Uterus (tissue), 4 donors: ENCODE data around the gene QKI. TPM values are rescaled to one million over a fixed set of nuclear protein-coding genes. Genes with fewer than 3 reads are reported as not detected.

ENCODE experiments used
- DNase-seq, 2 donors: peaks; one replicate each; pipeline ENCODE4 v3.0.0-alpha.2; 2019 to 2020
- H3K27ac ChIP-seq, 2 donors: fragments of 200-600 bp; sonication (generic); 1 replicate in 1 of 2; 2 replicates in 1 of 2; pipeline ENCODE4 v1.5.1; 2016 to 2018
- H3K27me3 ChIP-seq, 2 donors: fragments of 200-600 bp; sonication (generic); one replicate each; pipeline ENCODE4 v1.5.1; 2018 to 2019; ENCODE audit warnings: control low read depth in 1 of 2
- H3K36me3 ChIP-seq, 2 donors: fragments of 200-600 bp; sonication (generic); one replicate each; pipeline ENCODE4 v1.5.1; 2019; ENCODE audit warnings: control low read depth in 1 of 2
- H3K4me1 ChIP-seq, 2 donors: fragments of 200-600 bp; sonication (generic); one replicate each; pipeline ENCODE4 v1.5.1; 2018 to 2019; ENCODE audit warnings: control low read depth in 1 of 2
- H3K4me3 ChIP-seq, 2 donors: fragments of 200-600 bp; sonication (generic); 1 replicate in 1 of 2; 2 replicates in 1 of 2; pipeline ENCODE4 v1.5.1; 2018 to 2019; ENCODE audit warnings: mild to moderate bottlenecking in 1 of 2
- H3K9me3 ChIP-seq, 2 donors: fragments of 200-600 bp; sonication (generic); one replicate each; pipeline ENCODE4 v1.5.1; 2019; ENCODE audit warnings: control low read depth in 1 of 2
- CTCF ChIP-seq, 4 experiments: fragments of 200-600 bp in 2 of 4; fragments of 450-650 bp in 2 of 4; sonication (generic) in 2 of 4; IDR thresholded peaks; one replicate each; pipeline ENCODE4 v1.5.1; 2016 to 2019; ENCODE audit warnings: antibody characterized with exemption in 4 of 4, mild to moderate bottlenecking in 2 of 4, moderate library complexity in 1 of 4
- POLR2A ChIP-seq, 2 donors: fragments of 450-650 bp; IDR thresholded peaks; one replicate each; pipeline ENCODE4 v1.6.1; 2016; ENCODE audit warnings: antibody characterized with exemption in 2 of 2, mild to moderate bottlenecking in 1 of 2, moderate library complexity in 1 of 2
- intact Hi-C: fragments of 100-400 bp; cut with DNase I; formaldehyde crosslinking; loops from one replicate; pipeline ENCODE4 v1.15.1; 2023; ENCODE audit warnings: low total_unique reads
- total RNA-seq, 4 donors: library from RNA; depleted of rRNA in 3 of 4; stranded (reverse); fragments of >200 nt in 3 of 4; gene quantifications; one replicate each; pipeline versions ENCODE4 v1.1.0 to v1.2.4, GENCODE V29; 2014 to 2023
- donor health status: DM: yes; HTN: yes; CAD: no.

The QKI gene
- total RNA-seq, 4 donors from 2014 or later = 93.5 to 213 (median 164) TPM

GRCh38 chr6:163401039-163401885 is 13.3 kb upstream of the QKI start:
- Histone ChIP-seq H3K4me3 (no peak overlapping the region), H3K4me1 (no peaks in the 10 kb centered on the region), H3K36me3 (no peaks in the 10 kb centered on the region), H3K27me3 (no peaks in the 10 kb centered on the region), H3K9me3 (no peaks in the 10 kb centered on the region), H3K27ac (no peak overlapping the region)
- no peak for DNase-seq
- intact Hi-C loops = no loop called here
- TF ChIP-seq CTCF (IDR thresholded peaks at IDR 0.05) (no peak), POLR2A (IDR thresholded peaks at IDR 0.05) (no peak)

- TF ChIP-seq CTCF (IDR thresholded peaks at IDR 0.05) (no peak), POLR2A (IDR thresholded peaks at IDR 0.05) (no peak)
- Histone ChIP-seq H3K36me3 (no peaks in the 10 kb centered on the region), H3K27me3 (no peaks in the 10 kb centered on the region), H3K9me3 (no peaks in the 10 kb centered on the region), H3K27ac (no peak overlapping the region), H3K4me1 (no peaks in the 10 kb centered on the region), H3K4me3 (no peak overlapping the region)
- intact Hi-C loops = no loop called here
- DNase-seq = no peak
These were observed 11.9 kb upstream of the QKI start for GRCh38 chr6:163402616-163403015.

GRCh38 chr6:163404825-163405265 is 9.7 kb upstream of the QKI start:
- no peaks in the 10 kb centered on the region for H3K9me3 ChIP-seq
- peak overlapping the region in 1 of 2 donors; percentile 86 for H3K27ac ChIP-seq
- no peaks in the 10 kb centered on the region for H3K36me3 ChIP-seq
- H3K27me3 ChIP-seq = no peaks in the 10 kb centered on the region
- TF ChIP-seq CTCF (IDR thresholded peaks at IDR 0.05) (no peak), POLR2A (IDR thresholded peaks at IDR 0.05) (no peak)
- DNase-seq = peak in 1 of 2 donors; percentile 34
- no peaks in the 10 kb centered on the region for H3K4me1 ChIP-seq
- intact Hi-C loops = no loop called here
- no peak overlapping the region for H3K4me3 ChIP-seq

- DNase-seq = peak; percentile 24 to 26
- peak overlapping the region; percentile 0 to 1 for H3K4me3 ChIP-seq
- H3K27ac ChIP-seq = peak overlapping the region; percentile 71 to 86
- H3K9me3 ChIP-seq = no peaks in the 10 kb centered on the region
- no peak for TF ChIP-seq POLR2A (IDR thresholded peaks at IDR 0.05)
- TF ChIP-seq CTCF (IDR thresholded peaks at IDR 0.05) = no peak
- H3K27me3 ChIP-seq = no peaks in the 10 kb centered on the region
- H3K4me1 ChIP-seq = no peaks in the 10 kb centered on the region
- no peaks in the 10 kb centered on the region for H3K36me3 ChIP-seq
- intact Hi-C loops = no loop called here
These were observed 8.9 kb upstream of the QKI start for GRCh38 chr6:163405412-163406309.
